Endothelial cell of umbilical vein (primary cell): ENCODE data around the gene FYN.

Experiments used
- CTCF ChIP-seq, 2 donors: IDR thresholded peaks; 1 replicate in 1 of 2; 2 replicates in 1 of 2; pipeline ENCODE4 v1.5.1; 2011; ENCODE audit warnings: low read length in 2 of 2, mild to moderate bottlenecking in 2 of 2, moderate library complexity in 2 of 2, control low read depth in 1 of 2, inconsistent platforms in 1 of 2, low read depth in 1 of 2; ENCODE audit not compliant: insufficient read depth in 1 of 2; ENCODE audit errors: extremely low read depth in 1 of 2
- EZH2 ChIP-seq: IDR thresholded peaks from 2 replicates; pipeline ENCODE4 v1.6.1; 2012; ENCODE audit warnings: borderline replicate concordance, low read depth, mild to moderate bottlenecking, moderate library complexity, low read length, inconsistent platforms; ENCODE audit not compliant: severe bottlenecking
- MYC ChIP-seq: IDR thresholded peaks from one replicate; pipeline ENCODE4 v1.6.1; 2011; ENCODE audit warnings: mild to moderate bottlenecking, low read depth, low read length
- POLR2A ChIP-seq: IDR thresholded peaks from 2 replicates; pipeline ENCODE4 v1.6.1; 2012; ENCODE audit warnings: low read depth, mild to moderate bottlenecking, control low read depth, low read length
- POLR2AphosphoS5 ChIP-seq: IDR thresholded peaks from 2 replicates; pipeline ENCODE4 v1.6.1; 2012; ENCODE audit warnings: low read depth, mild to moderate bottlenecking, control low read depth, low read length, moderate library complexity; ENCODE audit not compliant: insufficient read depth

- TF ChIP-seq POLR2AphosphoS5, result no peak
- no peak for TF ChIP-seq CTCF (IDR thresholded peaks at IDR 0.05; ENCODE audit: extremely low read depth in 1 of 2, insufficient read depth in 1 of 2, low read depth in 1 of 2, low read length in 2 of 2)
- no peak for TF ChIP-seq POLR2A
- no peak for TF ChIP-seq MYC
- no peak for TF ChIP-seq EZH2
These were observed 241.3 kb downstream of the FYN start for GRCh38 chr6:111631903-111632460.
